Right cardiac atrium (tissue), 5 donors: Measurements from ENCODE around the gene PDE4D. TPM values are rescaled to one million over a fixed set of nuclear protein-coding genes. Genes with fewer than 3 reads are reported as not detected.

Experiments
- ATAC-seq, 2 donors: fragments of 200-7000 bp; cut with Tn5 transposase; one replicate each; pipeline versions ENCODE4 v1.8.0 to v1.9.1; 2020; ENCODE audit warnings: moderate library complexity in 2 of 2, mild to moderate bottlenecking in 1 of 2
- DNase-seq, 3 donors: peaks; one replicate each; pipeline ENCODE4 v3.0.0-alpha.2; 2020
- H3K27ac ChIP-seq: one replicate; pipeline ENCODE4 v1.5.1; 2013; ENCODE audit warnings: mild to moderate bottlenecking, low read length, control low read depth, moderate library complexity
- H3K27me3 ChIP-seq: one replicate; pipeline ENCODE4 v1.6.1; 2013; ENCODE audit not compliant: control insufficient read depth, insufficient read depth
- H3K4me1 ChIP-seq: one replicate; pipeline ENCODE4 v1.6.1; 2013; ENCODE audit warnings: low read length; ENCODE audit not compliant: control insufficient read depth, insufficient read depth
- H3K4me3 ChIP-seq: one replicate; pipeline ENCODE4 v1.5.1; 2013; ENCODE audit warnings: low read length, control low read depth
- H3K9me3 ChIP-seq: one replicate; pipeline ENCODE4 v1.6.1; 2013; ENCODE audit warnings: low read length; ENCODE audit not compliant: control insufficient read depth
- WGBS: extraction: QIAGEN DNeasy Blood & Tissue Kit; methylation state at CpG from one replicate; pipeline ENCODE4 v1.1.7; 2013; 5-methylcytosine and 5-hydroxymethylcytosine counted together
- intact Hi-C, 4 donors: fragments of 100-400 bp; cut with DNase I; formaldehyde crosslinking; loops; one replicate each; pipeline versions ENCODE4 v1.11.0 to v1.14.0; 2022 to 2023
- polyA plus RNA-seq: library from polyadenylated mRNA; stranded (reverse); fragments of 200-250 nt; gene quantifications from one replicate; pipeline ENCODE4 v1.2.3, GENCODE V29; 2013
- total RNA-seq, 4 donors: library from RNA; stranded (reverse); fragmentation: NEBNext Ultra II Directional; extraction: Animal tissue kit (Norgen Biotek cat#: 25700); gene quantifications; one replicate each; pipeline ENCODE4 v1.2.1, GENCODE V29; 2021
- donor health status: healthy with polysubstance abuse.
- donor health status: DM: no; HTN: yes; CAD: no.
- donor health status: DM: no; HTN: no; CAD: no.
- donor health status: DM: no; HTN: yes; CAD: no; lungs with severe emphysema.
- donor health status: DM: yes; HTN: yes; CAD: no.

PDE4D gene
- total and polyA plus RNA-seq, 5 donors: 13.2 to 104 (median 38.8) TPM

DNA sequence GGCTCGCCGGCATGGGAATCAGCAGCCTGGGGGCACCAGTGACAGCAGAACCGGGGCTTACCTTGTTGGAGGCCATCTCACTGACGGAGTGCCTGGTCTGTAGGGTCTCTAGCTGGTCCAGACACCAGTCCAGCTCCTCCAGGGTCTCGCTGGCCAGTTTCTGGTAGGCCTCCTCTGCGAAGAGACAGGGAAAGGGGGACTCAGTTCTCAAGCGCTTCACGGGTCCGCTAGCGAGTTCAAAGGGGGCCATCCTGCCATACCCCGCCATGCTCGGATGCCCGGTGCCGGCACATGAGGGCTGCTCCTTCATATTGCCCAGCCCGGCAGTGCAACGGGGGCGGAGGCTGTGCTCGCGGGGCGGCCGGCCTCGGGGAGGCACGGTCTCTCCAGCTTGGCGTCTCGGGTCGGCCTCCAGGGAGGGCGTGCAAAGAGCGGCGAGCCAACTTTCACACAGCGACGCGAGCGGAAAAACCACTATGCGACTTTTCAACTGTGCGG is 854.7 kb downstream of the PDE4D start:
- Histone ChIP-seq H3K9me3 (no peaks in the 10 kb centered on the region), H3K27me3 (no peaks in the 10 kb centered on the region), H3K4me3 (peak overlapping the region; percentile 61), H3K27ac (peak overlapping the region; percentile 80), H3K4me1 (peaks cover 2% of the 10 kb centered on the region)
- ATAC-seq (peak; percentile 76 to 82), DNase-seq (peak in 1 of 3 donors; percentile 93)
- intact Hi-C loops: loop anchor here in 3 of 4 donors (5.0 to 10.0 kb wide), 4 partner anchors 88 to 326 kb away; no protein-coding TSS in a partner anchor
- WGBS: 2% methylated on average over 35 of the region's 35 CpGs

DNA sequence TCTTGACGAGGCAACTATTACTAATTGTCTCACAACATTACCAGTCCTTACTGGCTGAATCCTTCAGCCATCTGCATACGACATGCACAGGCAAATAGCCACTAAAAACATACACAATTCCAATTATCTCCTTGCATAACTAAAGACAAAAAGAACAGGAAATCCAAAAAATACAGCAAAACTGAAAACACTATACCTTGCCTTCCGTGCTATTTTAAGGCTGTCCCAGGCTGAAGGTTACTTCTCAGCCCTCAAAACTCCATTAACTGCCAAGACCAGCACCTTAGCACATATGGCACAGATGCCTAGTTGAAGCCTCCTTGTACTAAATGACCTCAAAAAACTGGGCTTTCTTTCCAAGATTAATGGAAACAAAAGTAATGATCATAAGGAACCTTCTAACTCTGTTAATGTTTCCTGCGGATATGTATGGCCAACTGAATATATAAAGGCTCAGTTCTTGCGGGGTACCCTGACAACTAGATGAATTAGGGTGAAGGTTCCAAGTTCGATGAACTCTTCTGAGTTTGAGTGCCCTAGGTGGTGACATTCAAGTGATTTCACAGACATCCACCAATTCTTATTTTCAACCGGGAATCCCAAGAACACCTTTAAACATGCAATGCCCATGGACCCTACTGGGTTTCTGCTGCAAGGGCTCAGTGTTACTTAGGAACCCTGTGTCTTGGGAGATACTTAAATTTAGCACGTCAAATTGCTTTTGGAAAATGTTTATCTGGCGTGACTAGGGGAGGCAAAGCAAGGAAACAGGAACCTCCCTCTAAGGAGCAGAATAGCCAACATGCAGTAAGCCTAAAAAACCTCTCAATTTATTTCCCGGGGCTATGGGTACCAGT is 855.4 kb downstream of the PDE4D start:
- peaks cover 2% of the 10 kb centered on the region for H3K4me1 ChIP-seq
- peak overlapping the region; percentile 80 for H3K27ac ChIP-seq
- peak overlapping the region; percentile 61 for H3K4me3 ChIP-seq
- H3K27me3 ChIP-seq: no peaks in the 10 kb centered on the region
- no peak for DNase-seq
- intact Hi-C loops: loop anchor here in 3 of 4 donors (5.0 to 10.0 kb wide), 4 partner anchors 89 to 327 kb away; no protein-coding TSS in a partner anchor
- ATAC-seq: no peak
- WGBS: 30% methylated on average over 10 of the region's 10 CpGs
- no peaks in the 10 kb centered on the region for H3K9me3 ChIP-seq

DNA sequence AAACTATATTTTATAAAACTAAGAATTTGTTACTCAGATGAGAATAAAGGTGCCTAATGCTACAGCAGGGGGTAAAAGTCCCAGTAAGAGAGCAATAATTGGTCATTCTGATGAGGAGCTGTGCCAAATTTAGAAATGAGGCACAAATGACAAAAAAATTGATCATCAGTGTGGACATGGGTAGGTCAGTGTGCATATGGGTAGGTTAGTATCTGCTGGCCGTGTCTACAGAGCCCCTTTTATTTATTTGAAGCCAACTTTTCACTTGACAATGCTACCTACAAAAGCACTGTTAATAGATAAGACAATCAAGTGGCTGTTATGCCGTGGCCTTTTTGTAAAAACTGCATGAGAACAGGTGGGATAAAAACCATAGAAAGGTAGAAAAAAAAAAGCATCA is 856.1 kb downstream of the PDE4D start:
- WGBS: 54% methylated on average over 2 of the region's 2 CpGs

DNA sequence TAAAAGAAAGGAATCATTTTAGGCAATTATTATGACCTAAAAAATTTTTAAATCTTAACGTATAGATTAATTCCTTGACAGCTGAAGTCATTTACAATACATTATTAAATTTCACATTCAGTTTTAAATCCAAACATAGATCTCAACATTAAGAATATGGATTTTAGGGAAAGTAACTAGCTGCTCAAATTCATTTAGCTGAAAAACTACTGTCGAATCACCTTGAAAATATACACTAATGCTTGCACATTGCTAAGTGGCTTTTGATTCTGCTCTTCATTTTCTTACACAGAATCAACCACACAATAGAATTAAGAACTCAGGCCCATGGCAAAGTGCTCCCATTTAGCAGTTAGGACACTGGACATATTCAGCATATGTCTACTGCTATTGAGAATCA is 856.5 kb downstream of the PDE4D start:
- no peak for ATAC-seq
- intact Hi-C loops: loop anchor here in 3 of 4 donors (5.0 to 10.0 kb wide), 4 partner anchors 90 to 328 kb away; no protein-coding TSS in a partner anchor
- 80% methylated on average over 2 of the region's 2 CpGs for WGBS
- Histone ChIP-seq H3K4me1 (peaks cover 2% of the 10 kb centered on the region), H3K9me3 (no peaks in the 10 kb centered on the region), H3K27ac (no peak overlapping the region), H3K27me3 (no peaks in the 10 kb centered on the region), H3K4me3 (peak overlapping the region; percentile 61)
- DNase-seq: no peak

More for the DNA sequence above, 856.1 kb downstream of the PDE4D start:
- Histone ChIP-seq H3K9me3 (no peaks in the 10 kb centered on the region), H3K27ac (peak overlapping the region; percentile 76), H3K4me1 (peaks cover 2% of the 10 kb centered on the region), H3K4me3 (peak overlapping the region; percentile 61), H3K27me3 (no peaks in the 10 kb centered on the region)
- no peak for DNase-seq
- intact Hi-C loops: loop anchor here in 3 of 4 donors (5.0 to 10.0 kb wide), 4 partner anchors 90 to 327 kb away; no protein-coding TSS in a partner anchor
- no peak for ATAC-seq

DNA sequence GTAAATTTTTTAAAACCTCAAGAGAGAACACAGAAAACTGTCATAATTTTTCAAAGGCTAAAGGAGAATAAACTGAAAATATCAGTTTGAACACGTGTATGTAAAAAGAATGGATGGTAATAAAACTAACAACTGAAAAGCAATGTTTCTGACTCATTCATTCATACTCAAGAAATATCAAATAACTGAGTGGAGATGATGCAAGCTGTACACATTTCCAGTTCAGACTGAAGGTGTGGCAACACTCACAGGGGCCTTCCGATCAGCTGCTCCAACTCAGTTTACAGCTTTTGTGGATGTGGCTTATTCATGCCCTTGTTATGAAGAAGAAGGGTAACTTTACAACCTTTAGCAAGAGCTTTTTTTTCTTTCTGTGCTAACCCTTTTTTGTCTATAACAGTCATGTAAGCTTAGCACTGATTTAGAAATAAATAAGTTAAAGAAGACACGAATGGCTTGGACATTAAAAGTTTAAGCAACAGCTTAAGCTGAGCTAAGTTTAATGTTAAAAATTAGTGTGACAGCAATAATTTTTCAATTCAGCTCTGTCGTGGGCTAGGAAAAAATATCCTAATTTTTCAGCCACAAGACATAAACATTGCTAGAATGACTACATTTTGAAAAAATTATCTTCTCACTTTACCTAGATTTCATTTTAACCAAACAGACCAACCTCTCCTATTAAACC is 857.1 kb downstream of the PDE4D start:
- Histone ChIP-seq H3K4me1 (peaks cover 2% of the 10 kb centered on the region), H3K27me3 (no peaks in the 10 kb centered on the region), H3K9me3 (no peaks in the 10 kb centered on the region), H3K27ac (no peak overlapping the region), H3K4me3 (peak overlapping the region; percentile 38)
- intact Hi-C loops: loop anchor here in 3 of 4 donors (5.0 to 10.0 kb wide), 4 partner anchors 91 to 328 kb away; no protein-coding TSS in a partner anchor
- no peak for ATAC-seq
- peak in 2 of 3 donors; percentile 41 to 51 for DNase-seq
- WGBS: 45% methylated on average over 4 of the region's 4 CpGs

DNA sequence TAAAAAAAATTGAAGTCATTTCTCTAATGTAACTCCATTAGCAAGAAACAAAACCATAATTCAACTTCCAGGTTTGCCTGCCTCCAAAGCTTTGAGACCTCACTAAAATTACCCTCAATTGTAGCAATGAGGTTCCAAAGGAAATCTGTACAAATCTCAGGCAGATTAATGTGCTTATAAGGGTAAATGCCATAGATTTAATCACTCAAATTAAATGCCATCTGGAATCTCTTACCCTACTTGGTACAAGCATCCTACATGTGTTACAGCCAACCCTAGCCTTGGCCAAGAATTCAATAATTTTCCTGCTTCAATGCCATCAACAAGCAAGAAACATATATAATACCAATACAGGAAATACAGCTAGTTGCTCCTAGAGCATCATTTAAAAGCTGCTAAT is 857.8 kb downstream of the PDE4D start:
- peak overlapping the region; percentile 26 for H3K4me3 ChIP-seq
- no peaks in the 10 kb centered on the region for H3K27me3 ChIP-seq
- ATAC-seq (no peak), DNase-seq (no peak)
- no peak overlapping the region for H3K27ac ChIP-seq
- H3K9me3 ChIP-seq: no peaks in the 10 kb centered on the region
- intact Hi-C loops: loop anchor here in 3 of 4 donors (5.0 to 10.0 kb wide), 4 partner anchors 92 to 329 kb away; no protein-coding TSS in a partner anchor
- peaks cover 2% of the 10 kb centered on the region for H3K4me1 ChIP-seq

DNA sequence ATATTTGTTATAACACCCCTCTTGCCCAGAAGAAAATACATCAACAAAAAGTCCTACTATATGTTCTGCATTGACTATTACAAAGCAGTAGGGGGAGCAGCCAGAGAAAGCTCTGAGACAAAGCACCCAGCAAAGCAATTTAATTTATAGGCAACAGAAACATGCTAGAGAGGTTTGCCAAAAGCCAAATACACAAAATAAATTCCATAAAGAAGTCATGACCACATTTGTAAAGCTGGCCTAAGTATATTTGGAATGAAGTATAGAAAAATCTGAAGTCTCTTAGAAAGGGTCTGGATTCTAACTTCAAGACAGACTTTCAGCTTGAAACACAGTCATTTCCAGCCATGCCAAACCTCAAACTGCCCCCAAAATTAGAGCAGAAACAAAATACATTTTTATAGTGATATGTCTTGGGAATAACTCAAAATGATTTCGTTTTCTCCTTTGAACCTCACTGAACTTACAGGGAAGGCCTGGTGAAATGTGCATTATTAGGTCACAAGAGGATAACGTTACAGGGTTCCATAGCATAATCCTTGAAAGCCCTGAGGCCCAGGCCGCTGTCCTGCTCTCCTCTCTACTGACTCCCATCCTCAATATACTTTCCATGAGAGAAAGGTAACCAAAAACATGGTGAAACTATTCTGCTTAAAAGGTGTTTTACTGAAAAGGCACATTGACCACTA is 858.9 kb downstream of the PDE4D start:
- 67% methylated on average over 3 of the region's 3 CpGs for WGBS
- H3K4me3 ChIP-seq: peak overlapping the region; percentile 7
- H3K27ac ChIP-seq: peak overlapping the region; percentile 53
- no peaks in the 10 kb centered on the region for H3K27me3 ChIP-seq
- no peaks in the 10 kb centered on the region for H3K4me1 ChIP-seq
- no peaks in the 10 kb centered on the region for H3K9me3 ChIP-seq
- intact Hi-C loops: loop anchor here in 3 of 4 donors (5.0 to 10.0 kb wide), 4 partner anchors 93 to 330 kb away; no protein-coding TSS in a partner anchor
- ATAC-seq (no peak), DNase-seq (no peak)

DNA sequence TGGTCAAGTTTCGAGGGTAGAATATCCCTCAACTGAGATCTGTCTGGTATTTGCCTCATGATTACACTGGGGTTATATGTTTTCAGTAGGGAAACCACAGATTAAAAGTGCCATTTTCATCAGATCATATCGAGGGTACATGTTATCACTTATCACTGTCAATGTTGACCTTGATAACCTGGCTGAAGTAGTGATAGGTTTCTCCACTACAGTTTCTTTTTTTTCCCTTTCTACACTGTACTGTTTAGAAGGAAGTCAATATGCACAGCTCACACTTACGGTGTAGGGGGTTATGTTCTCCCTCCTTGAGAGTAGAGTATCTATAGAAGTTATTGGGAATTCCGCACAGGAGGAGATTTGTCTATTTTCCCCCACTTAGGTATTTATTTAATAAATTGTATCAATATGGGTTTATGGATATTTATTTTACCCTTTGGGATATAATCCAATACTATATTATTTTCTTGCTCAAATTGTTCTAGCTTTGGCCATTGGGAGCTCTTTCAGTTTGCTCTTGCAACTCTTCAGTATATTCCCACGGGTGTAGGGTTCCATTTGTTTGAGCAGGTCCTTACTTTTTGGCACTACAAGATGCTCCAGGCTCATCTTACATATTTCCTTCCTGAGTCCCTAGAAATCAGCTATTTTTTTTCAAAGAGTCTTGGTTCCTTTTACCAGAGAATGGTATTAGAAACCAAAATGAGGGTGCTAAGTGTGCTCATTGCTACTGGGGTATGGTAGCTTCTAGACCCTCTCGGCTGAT is 866.2 kb downstream of the PDE4D start:
- Histone ChIP-seq H3K4me3 (no peak overlapping the region), H3K9me3 (no peaks in the 10 kb centered on the region), H3K4me1 (no peaks in the 10 kb centered on the region), H3K27me3 (no peaks in the 10 kb centered on the region), H3K27ac (no peak overlapping the region)
- ATAC-seq (no peak), DNase-seq (no peak)
- 90% methylated on average over 6 of the region's 6 CpGs for WGBS
- intact Hi-C loops: no loop called here

DNA sequence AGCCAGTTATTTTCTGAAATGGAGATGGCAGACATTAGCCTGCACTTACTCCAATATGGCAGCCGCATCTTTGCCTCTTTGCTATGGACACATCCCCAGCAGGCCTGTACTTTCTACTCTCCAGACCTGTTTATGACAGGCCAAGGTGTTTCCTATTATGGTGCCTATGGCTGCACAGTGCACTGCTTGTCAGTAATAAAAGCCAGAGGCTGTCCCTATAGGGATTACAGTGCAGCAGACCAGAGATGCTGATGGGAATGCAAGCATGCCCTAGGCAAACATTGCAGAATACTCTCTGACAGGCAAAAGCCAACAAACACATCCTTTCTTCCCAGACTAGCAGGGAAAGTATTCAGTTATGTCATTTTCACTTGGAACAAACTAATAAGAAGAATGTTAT is 867.8 kb downstream of the PDE4D start:
- H3K27ac ChIP-seq: no peak overlapping the region
- 96% methylated on average over 1 of the region's 1 CpG for WGBS
- ATAC-seq (peak; percentile 17 to 49), DNase-seq (no peak)
- H3K27me3 ChIP-seq: no peaks in the 10 kb centered on the region
- H3K4me1 ChIP-seq: no peaks in the 10 kb centered on the region
- intact Hi-C loops: no loop called here
- no peak overlapping the region for H3K4me3 ChIP-seq
- no peaks in the 10 kb centered on the region for H3K9me3 ChIP-seq
